ENCODE measurements around the gene DNAH10. TPM values are rescaled to one million over a fixed set of nuclear protein-coding genes. Genes with fewer than 3 reads are reported as not detected.
"Not testable (repeated sequence)": the region's sequence is repeated elsewhere in the genome, so short reads cannot be mapped to it uniquely, and the experiment has no call there.

Gene DNAH10
- polyA plus RNA-seq, 3 donors, result 5.6 to 6.4 (median 5.8) TPM

DNA sequence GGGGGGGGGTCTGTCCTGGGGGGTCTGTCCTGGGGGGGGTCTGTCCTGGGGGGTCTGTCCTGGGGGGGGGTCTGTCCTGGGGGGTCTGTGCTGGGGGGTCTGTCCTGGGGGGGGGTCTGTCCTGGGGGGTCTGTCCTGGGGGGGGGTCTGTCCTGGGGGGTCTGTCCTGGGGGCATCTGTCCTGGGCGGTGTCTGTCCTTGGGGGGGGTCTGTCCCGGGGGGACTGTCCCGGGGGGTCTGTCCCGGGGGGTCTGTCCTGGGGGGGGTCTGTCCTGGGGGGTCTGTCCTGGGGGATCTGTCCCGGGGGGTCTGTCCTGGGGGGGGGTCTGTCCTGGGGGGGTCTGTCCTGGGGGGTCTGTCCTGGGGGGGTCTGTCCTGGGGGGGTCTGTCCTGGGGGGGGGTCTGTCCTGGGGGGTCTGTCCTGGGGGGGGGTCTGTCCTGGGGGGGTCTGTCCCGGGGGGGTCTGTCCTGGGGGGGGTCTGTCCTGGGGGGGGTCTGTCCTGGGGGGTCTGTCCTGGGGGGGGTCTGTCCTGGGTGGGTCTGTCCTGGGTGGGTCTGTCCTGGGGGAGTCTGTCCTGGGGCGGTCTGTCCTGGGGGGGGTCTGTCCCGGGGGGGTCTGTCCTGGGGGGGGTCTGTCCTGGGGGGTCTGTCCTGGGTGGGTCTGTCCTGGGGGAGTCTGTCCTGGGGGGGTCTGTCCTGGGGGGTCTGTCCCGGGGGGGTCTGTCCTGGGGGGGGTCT, 149.7 kb downstream of the DNAH10 start:
- DNase-seq (ENCODE audit: extremely low read depth in 1 of 11, low read depth in 9 of 11, low spot score in 4 of 11), result not testable (repeated sequence)

DNA sequence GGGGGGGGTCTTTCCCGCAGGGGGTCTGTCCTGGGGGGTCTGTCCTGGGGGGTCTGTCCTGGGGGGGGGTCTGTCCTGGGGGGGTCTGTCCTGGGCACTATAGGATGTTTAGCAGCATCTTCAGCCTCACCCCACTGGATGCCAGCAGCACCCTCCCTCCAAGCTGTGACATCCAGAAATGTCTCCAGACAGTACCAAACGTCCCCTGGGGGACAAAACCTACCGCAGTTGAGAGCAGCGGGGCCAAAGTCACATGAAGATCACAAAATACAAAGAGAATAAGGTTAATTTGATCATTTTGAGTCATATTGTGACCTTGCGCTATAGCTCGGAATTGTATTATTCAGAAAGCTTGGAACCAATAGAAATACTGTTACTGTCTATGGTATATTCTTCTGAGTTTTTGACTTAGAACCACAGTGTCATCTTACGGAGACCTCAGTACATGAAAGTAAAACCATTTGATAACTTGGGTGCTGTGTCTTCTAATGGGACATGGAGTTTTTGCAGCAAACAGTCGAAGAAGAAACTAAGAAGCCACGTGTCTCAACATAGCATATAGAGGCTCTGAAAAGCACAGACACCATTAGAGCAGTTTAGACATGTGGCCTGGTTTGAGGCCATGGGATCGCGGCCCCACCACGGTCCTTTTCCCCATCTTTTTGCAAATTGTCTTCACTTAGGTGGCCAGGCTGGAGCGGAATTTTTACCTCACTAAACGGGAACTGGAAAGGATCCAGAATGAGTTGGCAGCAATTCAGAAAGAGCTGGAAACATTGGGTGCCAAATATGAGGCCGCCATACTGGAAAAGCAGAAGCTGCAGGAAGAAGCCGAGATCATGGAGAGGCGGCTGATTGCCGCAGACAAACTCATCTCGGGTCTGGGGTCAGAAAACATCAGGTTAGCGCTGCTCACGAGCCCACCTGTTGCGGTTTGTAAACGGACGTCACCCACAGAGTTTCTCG, 150.6 kb downstream of the DNAH10 start:
- DNase-seq (ENCODE audit: extremely low read depth in 1 of 11, low read depth in 9 of 11, low spot score in 4 of 11), result no peak

DNA sequence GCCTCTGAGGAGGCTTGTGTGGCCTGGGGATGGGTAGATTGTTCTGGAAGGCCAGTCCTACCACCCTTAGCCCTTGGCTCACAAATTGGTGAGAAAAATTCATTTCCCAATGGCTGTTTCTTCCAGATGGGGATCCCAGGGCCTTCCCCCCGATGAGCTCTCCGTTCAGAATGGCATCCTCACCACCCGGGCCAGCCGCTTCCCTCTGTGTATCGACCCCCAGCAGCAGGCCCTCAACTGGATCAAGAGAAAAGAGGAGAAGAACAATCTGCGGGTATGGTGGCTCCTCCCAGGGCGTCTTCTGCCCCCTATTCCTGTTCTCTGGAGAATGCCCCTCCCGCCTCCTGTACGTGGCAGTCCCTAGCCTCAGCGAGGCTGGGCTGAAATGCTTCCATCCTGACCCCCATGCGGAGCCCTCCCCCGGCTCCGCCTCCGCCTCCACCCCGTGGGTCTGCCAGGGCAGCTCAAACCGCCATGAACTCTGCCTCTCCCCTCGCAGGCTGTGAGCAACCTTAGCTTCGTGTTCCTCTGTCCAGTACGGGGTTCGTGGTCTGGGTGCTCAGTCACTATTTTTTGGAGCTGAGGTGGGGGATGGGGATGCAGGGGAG, 152.7 kb downstream of the DNAH10 start:
- DNase-seq (ENCODE audit: extremely low read depth in 1 of 11, low read depth in 9 of 11, low spot score in 4 of 11), result no peak

DNA sequence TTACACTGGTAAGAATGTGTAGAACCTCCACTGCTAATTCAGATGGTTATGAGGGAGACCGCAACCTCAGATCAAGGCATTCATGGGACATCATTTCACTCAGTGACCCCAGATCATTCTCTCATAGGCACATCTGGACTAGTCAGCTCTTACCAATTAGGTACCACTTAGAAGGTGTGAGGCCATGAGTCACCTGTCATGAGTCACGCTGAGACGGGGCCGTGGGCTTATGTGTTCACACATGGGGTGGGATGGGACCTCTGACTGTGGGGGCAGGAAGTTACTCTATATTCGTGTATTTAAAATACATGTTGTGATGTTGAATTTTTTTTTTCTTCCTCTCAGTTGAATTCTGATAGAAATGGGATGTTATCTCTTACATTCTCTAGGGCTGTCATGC, 154.6 kb downstream of the DNAH10 start:
- no peak for DNase-seq (ENCODE audit: extremely low read depth in 1 of 11, low read depth in 9 of 11, low spot score in 4 of 11)

DNA sequence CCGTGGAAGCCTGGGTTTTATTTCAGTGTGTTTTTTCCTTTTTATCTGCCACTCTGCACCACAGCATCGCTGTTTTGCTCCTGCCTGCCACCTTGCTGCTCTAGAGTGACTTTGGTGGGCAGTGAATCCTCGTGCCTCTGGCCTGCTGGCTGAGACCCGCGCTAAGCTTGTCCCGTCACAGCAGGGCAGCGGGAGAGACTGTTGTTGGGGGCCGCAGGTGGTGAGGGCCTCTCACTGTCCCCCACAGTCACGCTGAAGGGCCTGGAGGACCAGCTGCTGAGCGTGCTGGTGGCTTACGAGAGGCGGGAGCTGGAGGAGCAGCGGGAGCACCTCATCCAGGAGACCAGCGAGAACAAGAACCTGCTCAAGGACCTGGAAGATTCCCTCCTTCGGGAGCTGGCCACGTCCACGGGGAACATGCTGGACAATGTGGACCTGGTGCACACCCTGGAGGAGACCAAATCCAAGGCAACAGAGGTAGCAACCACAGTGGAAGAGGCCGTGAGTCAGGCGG, 155.3 kb downstream of the DNAH10 start:
- no peak for DNase-seq (ENCODE audit: extremely low read depth in 1 of 11, low read depth in 9 of 11, low spot score in 4 of 11)

DNA sequence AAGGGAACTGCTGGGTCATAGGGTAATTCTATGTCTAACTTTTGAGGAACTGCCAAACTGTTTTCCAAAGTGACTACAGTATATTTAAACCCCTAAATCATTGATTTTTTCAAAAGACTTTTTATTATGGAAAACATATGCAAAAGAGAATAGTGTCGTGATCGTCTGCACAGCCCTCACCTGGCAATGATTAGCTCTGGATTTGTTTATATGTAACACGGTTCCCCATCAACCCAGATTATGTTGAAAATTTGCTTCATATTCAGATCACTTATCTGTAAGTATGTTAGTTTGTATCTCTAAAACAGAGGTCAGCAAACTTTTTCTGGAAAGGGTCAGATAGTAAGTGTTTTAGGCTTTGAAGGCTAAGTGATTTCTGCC, 157.9 kb downstream of the DNAH10 start:
- DNase-seq (ENCODE audit: extremely low read depth in 1 of 11, low read depth in 9 of 11, low spot score in 4 of 11), result no peak

DNA sequence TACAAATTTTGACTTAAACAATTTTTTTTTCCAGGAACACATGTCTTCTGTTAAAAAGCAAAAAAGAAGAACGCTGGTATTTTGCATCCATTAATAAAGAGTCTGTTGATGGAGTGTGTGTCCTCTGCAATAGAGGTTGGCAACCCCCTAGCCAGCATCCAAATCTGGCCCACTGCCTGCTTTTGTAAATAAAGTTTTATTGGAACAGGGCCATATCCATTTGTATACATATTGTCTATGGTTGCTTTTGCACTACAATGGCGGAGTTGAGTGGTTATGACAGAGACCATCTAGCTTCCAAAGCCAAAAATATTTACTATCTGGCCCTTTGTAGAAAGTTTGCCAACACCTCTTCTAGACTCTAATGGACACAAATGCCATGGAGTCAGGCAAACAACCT, 160.9 kb downstream of the DNAH10 start:
- no peak for DNase-seq (ENCODE audit: extremely low read depth in 1 of 11, low read depth in 9 of 11, low spot score in 4 of 11)

DNA sequence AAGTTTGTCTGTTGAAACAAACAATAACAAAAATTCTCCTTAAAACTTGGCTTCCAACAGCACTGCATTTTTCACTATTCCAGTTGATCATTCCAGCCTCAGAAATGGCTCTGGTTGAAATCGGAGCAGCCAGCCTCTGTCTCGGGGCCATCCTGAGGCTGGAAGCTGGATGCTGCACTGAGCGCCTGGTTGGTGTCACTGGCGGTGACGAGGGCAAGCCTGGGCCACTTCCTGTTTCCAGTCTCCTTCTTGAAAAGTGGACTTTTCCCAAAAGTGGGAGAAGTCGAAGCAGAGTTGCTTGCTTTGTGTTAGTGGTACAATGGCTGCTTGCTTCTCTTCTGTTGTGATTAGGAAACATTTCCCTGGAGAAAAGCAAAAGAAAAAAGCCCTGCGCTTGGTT, 161.8 kb downstream of the DNAH10 start:
- no peak for DNase-seq (ENCODE audit: extremely low read depth in 1 of 11, low read depth in 9 of 11, low spot score in 4 of 11)

DNA sequence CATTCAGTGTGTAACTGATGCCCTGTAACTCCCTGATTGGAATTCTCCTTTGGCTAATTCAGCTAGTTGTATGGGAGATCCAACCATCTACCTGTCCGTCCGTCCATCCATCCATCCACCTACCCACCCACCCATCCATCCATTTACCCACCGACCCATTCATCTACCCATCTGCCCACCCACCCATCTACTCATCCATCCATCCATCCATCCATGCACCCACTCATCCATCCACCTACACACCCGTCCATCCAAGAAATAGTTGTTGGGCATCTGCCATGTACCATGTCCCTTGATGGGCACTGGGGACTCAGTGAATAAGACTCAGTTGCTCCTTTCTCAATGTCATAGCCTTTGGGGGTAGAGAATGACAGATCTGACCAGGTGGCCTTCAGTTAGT, 162.4 kb downstream of the DNAH10 start:
- DNase-seq (ENCODE audit: extremely low read depth in 1 of 11, low read depth in 9 of 11, low spot score in 4 of 11), result no peak

DNA sequence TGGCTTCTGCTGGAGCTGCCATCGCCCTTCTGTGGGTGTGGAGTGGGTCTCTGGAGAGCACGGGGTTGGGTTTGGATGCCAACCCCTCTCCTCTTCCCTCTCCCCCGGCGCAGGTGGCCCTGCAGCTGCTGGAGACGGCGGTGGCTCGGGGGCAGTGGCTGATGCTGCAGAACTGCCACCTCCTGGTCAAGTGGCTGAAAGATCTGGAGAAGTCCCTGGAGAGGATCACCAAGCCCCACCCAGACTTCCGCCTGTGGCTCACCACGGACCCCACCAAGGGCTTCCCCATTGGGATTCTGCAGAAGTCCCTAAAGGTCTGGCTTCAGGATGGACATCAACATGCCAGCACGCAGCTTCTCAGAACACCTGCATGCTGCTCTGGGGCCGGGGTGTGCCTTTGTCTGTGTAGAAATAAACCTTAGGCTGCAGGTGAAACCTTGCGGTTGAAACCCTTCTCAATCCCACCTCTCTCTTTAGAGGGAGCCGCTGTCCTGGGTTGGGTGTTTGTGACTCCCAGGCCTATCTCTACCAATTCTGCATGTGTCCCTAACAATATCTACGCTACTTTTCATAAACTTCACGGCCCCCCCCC, 166.3 kb downstream of the DNAH10 start:
- DNase-seq (ENCODE audit: extremely low read depth in 1 of 11, low read depth in 9 of 11, low spot score in 4 of 11), result no peak

DNA sequence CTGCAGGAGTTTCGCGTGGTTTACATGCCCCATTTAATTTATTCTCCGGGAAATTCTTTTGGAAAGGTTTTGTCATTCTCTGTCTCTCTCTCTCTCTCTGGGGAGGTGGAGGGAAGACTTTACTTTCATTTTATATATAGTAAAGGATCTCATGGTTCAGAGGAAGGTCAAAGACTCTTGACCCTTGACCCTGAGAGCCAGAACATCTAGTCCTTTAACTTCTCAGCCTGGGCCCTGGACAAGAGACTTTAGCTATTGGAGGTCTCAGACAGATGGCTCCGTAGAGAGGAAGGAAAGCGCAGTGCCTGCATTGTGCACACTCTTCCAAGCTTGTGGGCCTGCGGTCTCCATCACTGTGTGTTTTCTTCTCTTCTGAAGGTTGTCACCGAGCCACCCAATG, 166.8 kb downstream of the DNAH10 start:
- DNase-seq (ENCODE audit: extremely low read depth in 1 of 11, low read depth in 9 of 11, low spot score in 4 of 11), result no peak

DNA sequence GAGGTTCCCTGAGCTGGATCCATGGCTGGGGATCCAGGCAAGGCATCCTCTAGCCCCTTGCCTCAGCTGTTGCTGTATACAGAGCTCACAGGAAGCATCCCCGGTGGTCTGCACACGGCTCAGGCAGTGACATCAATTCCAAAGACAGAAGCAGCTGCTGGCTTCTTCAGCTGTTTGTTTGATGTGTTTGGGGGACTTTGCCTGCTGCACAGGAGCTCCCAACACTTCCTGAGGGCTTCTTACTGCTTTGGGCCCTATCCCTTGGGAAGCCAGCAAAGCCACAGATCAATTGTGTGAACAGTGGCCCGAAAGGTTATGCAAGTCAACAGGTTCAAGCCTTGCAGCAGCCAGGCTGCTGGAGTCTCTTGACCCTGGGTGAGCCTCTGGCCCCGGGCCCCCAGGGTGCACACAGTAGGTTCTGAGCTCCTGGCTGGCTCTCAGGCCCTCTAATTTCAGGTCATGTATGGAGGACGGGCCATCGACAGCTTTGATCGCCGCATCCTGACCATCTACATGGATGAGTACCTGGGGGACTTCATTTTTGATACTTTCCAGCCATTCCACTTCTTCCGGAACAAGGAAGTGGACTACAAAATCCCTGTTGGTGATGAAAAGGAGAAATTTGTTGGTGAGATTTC, 168.0 kb downstream of the DNAH10 start:
- no peak for DNase-seq (ENCODE audit: extremely low read depth in 1 of 11, low read depth in 9 of 11, low spot score in 4 of 11)

DNA sequence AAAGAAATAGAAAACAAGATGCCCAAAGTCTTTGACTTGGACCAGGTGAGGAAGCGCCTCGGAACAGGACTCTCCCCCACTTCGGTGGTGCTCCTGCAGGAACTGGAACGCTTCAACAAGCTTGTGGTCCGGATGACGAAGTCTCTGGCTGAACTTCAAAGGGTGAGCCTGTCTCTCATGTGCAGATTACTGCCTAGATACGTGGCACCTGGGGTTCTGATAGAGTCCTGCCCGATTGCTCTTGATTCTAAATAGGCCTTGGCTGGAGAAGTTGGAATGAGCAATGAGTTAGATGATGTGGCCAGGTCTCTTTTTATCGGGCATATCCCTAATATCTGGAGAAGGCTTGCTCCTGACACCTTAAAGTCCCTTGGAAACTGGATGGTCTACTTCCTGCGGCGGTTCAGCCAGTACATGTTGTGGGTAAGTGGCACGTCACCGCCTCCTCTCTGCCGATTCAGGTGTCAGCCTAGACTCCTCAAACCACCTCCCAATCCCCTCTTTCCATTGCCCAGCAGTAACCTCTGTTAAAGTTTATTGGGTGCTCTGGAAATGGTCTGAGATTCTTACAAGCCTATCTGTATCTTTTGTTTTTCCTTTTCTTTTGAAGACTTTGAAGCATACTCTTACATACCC, 169.7 kb downstream of the DNAH10 start:
- DNase-seq (ENCODE audit: extremely low read depth in 1 of 11, low read depth in 9 of 11, low spot score in 4 of 11), result no peak

DNA sequence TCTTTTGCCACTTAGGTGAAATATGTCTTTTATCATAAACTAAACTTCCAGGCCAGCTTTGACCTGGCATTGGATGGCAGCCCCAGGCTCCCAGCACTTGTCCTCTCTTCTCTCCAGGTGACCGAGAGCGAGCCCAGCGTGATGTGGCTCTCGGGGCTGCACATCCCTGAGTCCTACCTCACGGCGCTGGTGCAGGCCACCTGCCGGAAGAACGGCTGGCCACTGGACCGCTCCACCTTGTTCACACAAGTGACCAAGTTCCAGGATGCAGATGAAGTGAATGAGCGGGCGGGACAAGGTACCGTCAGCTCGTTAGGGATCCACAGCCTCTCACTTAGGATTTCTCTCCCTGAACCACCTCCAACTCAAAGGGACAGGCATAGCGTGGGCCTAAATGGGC, 171.1 kb downstream of the DNAH10 start:
- no peak for DNase-seq (ENCODE audit: extremely low read depth in 1 of 11, low read depth in 9 of 11, low spot score in 4 of 11)

DNA sequence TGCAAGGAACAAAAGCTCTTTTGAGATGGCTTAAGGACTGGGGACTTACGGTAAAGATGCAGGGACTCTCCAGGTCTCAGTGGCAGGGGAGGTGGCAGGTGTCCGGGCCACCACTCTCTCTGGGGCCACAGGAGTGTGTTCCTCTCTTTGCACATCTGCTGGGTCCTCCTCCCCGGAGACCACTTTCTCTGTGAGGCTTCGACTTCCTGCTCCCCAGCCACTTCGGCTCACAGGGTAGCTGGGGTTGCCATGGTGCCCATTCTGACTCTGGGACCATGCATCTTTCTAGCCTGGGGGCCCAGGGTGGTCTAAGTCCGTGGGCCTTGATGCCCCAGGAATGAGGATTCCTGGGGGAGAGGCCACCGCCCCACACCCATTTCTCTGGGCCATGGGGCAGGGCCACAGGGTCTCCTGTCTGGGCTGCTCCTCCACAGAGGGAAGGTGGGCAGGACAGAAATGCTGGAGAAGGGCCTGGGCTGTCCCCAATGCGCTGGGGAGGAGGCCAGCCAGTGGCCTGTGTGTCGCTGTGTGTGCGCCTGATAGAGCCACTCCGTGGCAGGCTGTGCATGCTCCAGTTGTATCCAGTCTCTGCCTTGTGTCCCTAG, 172.0 kb downstream of the DNAH10 start:
- no peak for DNase-seq (ENCODE audit: extremely low read depth in 1 of 11, low read depth in 9 of 11, low spot score in 4 of 11)

DNA sequence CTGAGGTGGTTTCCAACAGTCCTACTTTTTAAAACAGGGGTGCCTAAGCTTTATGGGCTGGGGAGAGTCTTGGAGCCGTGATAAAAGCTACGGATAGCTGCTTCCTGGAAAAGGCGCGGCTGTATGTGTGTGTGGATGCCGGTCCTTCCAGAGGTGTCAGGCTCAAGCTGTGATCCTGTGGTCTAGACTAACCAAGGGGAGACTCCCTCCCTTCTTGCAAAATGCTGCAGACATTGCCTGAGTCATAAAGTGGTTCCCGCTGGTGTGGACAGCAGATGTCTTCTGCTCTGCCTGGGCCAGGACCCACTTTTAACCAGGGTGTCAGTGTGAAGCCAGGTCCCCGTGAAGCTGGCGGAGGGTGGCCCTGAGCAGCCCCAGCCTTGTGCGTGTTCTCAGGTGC, 172.7 kb downstream of the DNAH10 start:
- DNase-seq (ENCODE audit: extremely low read depth in 1 of 11, low read depth in 9 of 11, low spot score in 4 of 11), result no peak

DNA sequence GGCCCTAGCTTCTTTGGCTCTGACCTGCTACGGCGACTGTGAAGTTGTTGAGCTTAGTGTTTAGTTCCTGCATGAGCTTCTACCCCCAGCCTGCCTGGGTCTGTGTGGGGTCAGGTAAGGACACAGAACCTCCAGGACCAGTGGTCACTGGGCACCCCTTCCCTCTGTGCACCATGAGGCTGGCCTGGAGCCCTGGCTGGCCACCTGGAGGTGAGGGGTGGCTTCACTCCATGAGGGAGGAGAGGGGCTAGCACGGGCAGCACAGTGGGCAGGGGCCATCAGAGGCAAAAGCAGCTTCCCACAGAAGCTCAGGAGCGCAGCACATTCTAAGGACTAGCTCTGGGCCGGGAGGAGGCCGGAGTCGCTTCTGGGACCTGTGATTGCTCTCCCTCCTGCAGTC, 173.9 kb downstream of the DNAH10 start:
- no peak for DNase-seq (ENCODE audit: extremely low read depth in 1 of 11, low read depth in 9 of 11, low spot score in 4 of 11)

DNA sequence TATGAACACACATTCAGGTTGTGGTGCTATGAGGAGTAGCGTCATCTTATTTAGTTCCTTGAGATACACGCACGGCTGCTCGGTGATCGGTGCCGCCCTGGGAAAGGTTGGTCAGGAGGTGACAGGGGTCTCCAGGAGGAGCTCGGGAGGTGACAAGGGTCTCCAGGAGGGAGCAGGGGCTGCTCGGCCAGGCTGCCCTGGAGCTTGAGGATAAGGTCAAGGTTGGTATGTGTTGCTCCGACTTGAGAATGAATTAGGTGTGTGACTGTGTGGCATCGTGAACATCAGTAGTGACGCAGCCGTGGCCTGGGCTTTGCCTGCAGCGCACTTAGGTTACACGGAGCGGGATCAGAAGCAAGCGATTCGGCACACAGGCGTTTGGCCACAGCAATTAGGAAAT, 174.4 kb downstream of the DNAH10 start:
- DNase-seq (ENCODE audit: extremely low read depth in 1 of 11, low read depth in 9 of 11, low spot score in 4 of 11), result no peak

Measured in renal cortex interstitium (tissue), 11 donors.